SU-DHL-6 (cell line): ENCODE results near the gene ANXA4.

Source experiments
- EZH2phosphoT487 ChIP-seq: fragments of 200-600 bp; sonication (generic), shearing (Covaris generic); conservative IDR thresholded peaks from 2 replicates; pipeline ENCODE4 v1.6.1; 2018; ENCODE audit warnings: mild to moderate bottlenecking, antibody characterized with exemption, low read length, moderate library complexity, mixed read lengths
- TF ChIP-seq, protein P1 (sequence below): fragments of 200-600 bp; sonication (generic); IDR thresholded peaks from one replicate; pipeline ENCODE4 v1.5.1; 2017; ENCODE audit warnings: antibody characterized with exemption, mild to moderate bottlenecking, low read length, moderate library complexity; ENCODE audit not compliant: insufficient read depth, poor library complexity, severe bottlenecking

DNA sequence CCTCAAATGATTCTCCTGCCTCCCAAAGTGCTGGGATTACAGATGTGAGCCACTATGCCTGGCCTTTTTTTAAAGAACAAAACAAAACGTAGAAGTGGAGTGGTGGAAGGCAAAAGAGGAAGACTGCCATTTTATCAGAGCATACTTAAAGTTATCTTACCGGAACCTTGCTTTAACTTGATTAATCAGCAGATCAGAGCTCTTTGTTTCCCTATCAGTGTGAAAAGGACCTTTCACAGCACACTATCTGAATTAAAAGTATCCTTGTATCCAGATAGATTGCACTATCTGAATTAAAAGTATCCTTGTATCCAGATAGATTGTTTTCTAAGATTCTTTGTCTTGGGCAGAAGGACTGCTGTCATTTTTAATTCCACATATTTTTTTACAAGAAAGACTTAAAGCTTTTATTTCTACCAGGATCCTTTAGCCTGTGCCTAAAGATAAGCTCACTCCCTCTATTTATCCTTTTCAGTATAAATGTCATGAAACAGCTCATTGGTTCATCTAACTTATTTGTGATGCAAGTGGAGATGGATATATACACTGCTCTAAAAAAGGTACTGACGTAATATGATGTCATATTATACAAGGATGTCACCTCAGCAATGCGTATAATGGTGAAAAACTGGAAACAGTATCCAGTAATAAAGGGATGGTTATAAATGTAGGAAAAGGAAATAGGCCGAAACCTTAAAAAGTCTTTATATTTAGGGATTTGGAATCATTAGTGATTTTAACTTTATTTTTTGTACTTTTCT lies 105.3 kb downstream of the ANXA4 start:
- TF ChIP-seq, protein P1, sequence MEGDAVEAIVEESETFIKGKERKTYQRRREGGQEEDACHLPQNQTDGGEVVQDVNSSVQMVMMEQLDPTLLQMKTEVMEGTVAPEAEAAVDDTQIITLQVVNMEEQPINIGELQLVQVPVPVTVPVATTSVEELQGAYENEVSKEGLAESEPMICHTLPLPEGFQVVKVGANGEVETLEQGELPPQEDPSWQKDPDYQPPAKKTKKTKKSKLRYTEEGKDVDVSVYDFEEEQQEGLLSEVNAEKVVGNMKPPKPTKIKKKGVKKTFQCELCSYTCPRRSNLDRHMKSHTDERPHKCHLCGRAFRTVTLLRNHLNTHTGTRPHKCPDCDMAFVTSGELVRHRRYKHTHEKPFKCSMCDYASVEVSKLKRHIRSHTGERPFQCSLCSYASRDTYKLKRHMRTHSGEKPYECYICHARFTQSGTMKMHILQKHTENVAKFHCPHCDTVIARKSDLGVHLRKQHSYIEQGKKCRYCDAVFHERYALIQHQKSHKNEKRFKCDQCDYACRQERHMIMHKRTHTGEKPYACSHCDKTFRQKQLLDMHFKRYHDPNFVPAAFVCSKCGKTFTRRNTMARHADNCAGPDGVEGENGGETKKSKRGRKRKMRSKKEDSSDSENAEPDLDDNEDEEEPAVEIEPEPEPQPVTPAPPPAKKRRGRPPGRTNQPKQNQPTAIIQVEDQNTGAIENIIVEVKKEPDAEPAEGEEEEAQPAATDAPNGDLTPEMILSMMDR, result no peak
- no peak for TF ChIP-seq EZH2phosphoT487
